K562 (cell line): ENCODE data around the gene TMEM39A. TPM values are rescaled to one million over a fixed set of nuclear protein-coding genes. Genes with fewer than 3 reads are reported as not detected.

Source experiments
- DPF2 ChIP-seq: fragments of 450-650 bp; IDR thresholded peaks from 2 replicates; pipeline ENCODE4 v1.6.1; 2016
- ELK1 ChIP-seq: sonication (generic); formaldehyde crosslinking; IDR thresholded peaks from 2 replicates; pipeline ENCODE4 v1.8.1; 2022; ENCODE audit warnings: missing genetic modification reagents
- HMBOX1 ChIP-seq: sonication (generic); IDR thresholded peaks from 2 replicates; pipeline ENCODE4 v1.6.1; 2016
- HNRNPL ChIP-seq: fragments of 200-400 bp; formaldehyde crosslinking; IDR thresholded peaks from 2 replicates; pipeline ENCODE4 v1.6.1; 2017; ENCODE audit warnings: low read depth, mild to moderate bottlenecking, low read length
- MCM2 ChIP-seq: fragments of 450-650 bp; IDR thresholded peaks from 2 replicates; pipeline ENCODE4 v1.6.1; 2017; ENCODE audit warnings: low read depth, mild to moderate bottlenecking
- RFX5 ChIP-seq: IDR thresholded peaks from 2 replicates; pipeline ENCODE4 v1.6.1; 2011; ENCODE audit warnings: low read depth, mild to moderate bottlenecking, improper control_type of control experiment, low read length
- RREB1 ChIP-seq: fragments of 250-450 bp; sonication (Bioruptor Pico); IDR thresholded peaks from 2 replicates; pipeline ENCODE4 v1.4.0; 2020
- TAF15 ChIP-seq: fragments of 200-400 bp; formaldehyde crosslinking; IDR thresholded peaks from 2 replicates; pipeline ENCODE4 v1.6.1; 2017; ENCODE audit warnings: mild to moderate bottlenecking, low read depth, low read length, moderate library complexity
- TRIM24 ChIP-seq, 2 experiments: fragments of 450-650 bp; IDR thresholded peaks; 2 replicates each; pipeline ENCODE4 v1.6.1; 2016
- ZNF347 ChIP-seq: fragments of 450-650 bp; formaldehyde crosslinking; IDR thresholded peaks from 2 replicates; pipeline ENCODE4 v1.4.0; 2020; ENCODE audit warnings: low read depth, mild to moderate bottlenecking, moderate library complexity
- ZNF668 ChIP-seq: fragments of 250-450 bp; sonication (Bioruptor Pico); IDR thresholded peaks from 2 replicates; pipeline ENCODE4 v1.8.0; 2022; ENCODE audit warnings: mild to moderate bottlenecking, inconsistent platforms
- polyA plus RNA-seq, 8 experiments: library from polyadenylated mRNA; depleted of rRNA in 4 of 8; stranded (reverse) in 5 of 8; unstranded in 3 of 8; fragments of >200 nt; fragmentation: Nextera tagmentation in 2 of 8; fragmentation: Illumina TruSeq in 1 of 8; extraction: Ambion mirVana in 2 of 8; extraction: Trizol in 1 of 8; gene quantifications; 2 replicates each; pipeline versions ENCODE4 v1.2.1 to v1.2.3, GENCODE V29; 2011 to 2014; ENCODE audit warnings: inconsistent platforms in 1 of 8, missing spikeins in 1 of 8
- total RNA-seq, 7 experiments: library from RNA; depleted of rRNA in 6 of 7; stranded (reverse); fragments of >200 nt in 6 of 7; fragmentation: Illumina TruSeq in 2 of 7; extraction: Trizol in 2 of 7; gene quantifications; 2 replicates each; pipeline versions ENCODE4 v1.2.1 to v1.2.3, GENCODE V29; 2011 to 2021; ENCODE audit warnings: low replicate concordance in 1 of 7

Gene TMEM39A
- total and polyA plus RNA-seq, 9 of the 15 experiments (the other 6 are each of a cell fraction or from before 2014, with no cell fraction given) = 12.0 to 41.5 (median 15.4) TPM

GRCh38 chr3:119463171-119464169 lies at the start of gene TMEM39A (continued):
- TF ChIP-seq RREB1 (CRISPR knock-in tag) (no peak), MCM2 (no peak), DPF2 (no peak; the same call in none of the 2 replicates), HNRNPL (no peak), ZNF347 (CRISPR knock-in tag) (no peak), RFX5 (no peak), TAF15 (no peak), TRIM24 (IDR thresholded peaks at IDR 0.05) (no peak), ZNF668 (CRISPR knock-in tag) (no peak), ELK1 (CRISPR knock-in tag) (no peak), HMBOX1 (no peak)
